CD14-positive monocyte (primary cell): ENCODE results near the gene OR14I1. TPM values are rescaled to one million over a fixed set of nuclear protein-coding genes. Genes with fewer than 3 reads are reported as not detected.
A peak's percentile ranks its signal among the peaks of the same experiment; 100 is the strongest.

Experiments
- DNase-seq, 3 donors: peaks; one replicate each; pipeline ENCODE4 v3.0.0-alpha.2; 2011 to 2022
- H2AFZ ChIP-seq: 2 replicates; pipeline ENCODE4 v1.6.0; 2012; ENCODE audit warnings: mild to moderate bottlenecking, low read depth, low read length, inconsistent platforms; ENCODE audit not compliant: insufficient read depth, poor library complexity, severe bottlenecking
- H3K27ac ChIP-seq, 2 donors: 1 replicate in 1 of 2; 2 replicates in 1 of 2; pipeline ENCODE4 v1.5.1; 2012 to 2013; ENCODE audit warnings: low read length in 2 of 2, control low read depth in 1 of 2, inconsistent platforms in 1 of 2, low read depth in 1 of 2, mild to moderate bottlenecking in 1 of 2
- H3K27me3 ChIP-seq, 2 donors: one replicate each; pipeline versions ENCODE4 v1.6.0 to v1.6.1; 2011 to 2013; ENCODE audit warnings: low read length in 2 of 2; ENCODE audit not compliant: control insufficient read depth in 2 of 2, insufficient read depth in 2 of 2
- H3K36me3 ChIP-seq, 2 donors: replicated peaks in 1 of 2; 1 replicate in 1 of 2; 2 replicates in 1 of 2; pipeline versions ENCODE4 v1.5.1 to v1.6.1; 2012 to 2013; ENCODE audit warnings: low read length in 2 of 2, control low read depth in 1 of 2, inconsistent platforms in 1 of 2, mild to moderate bottlenecking in 1 of 2; ENCODE audit not compliant: insufficient read depth in 2 of 2, control insufficient read depth in 1 of 2
- H3K4me1 ChIP-seq, 2 donors: 1 replicate in 1 of 2; 2 replicates in 1 of 2; pipeline versions ENCODE4 v1.5.1 to v1.6.1; 2012 to 2013; ENCODE audit warnings: low read length in 2 of 2, control low read depth in 1 of 2, inconsistent platforms in 1 of 2, mild to moderate bottlenecking in 1 of 2, moderate library complexity in 1 of 2; ENCODE audit not compliant: insufficient read depth in 2 of 2, control insufficient read depth in 1 of 2
- H3K4me2 ChIP-seq: replicated peaks from 2 replicates; pipeline ENCODE3; 2012; ENCODE audit warnings: low read length, moderate library complexity, mild to moderate bottlenecking; ENCODE audit not compliant: poor library complexity, severe bottlenecking; ENCODE audit errors: extremely low read depth
- H3K4me3 ChIP-seq, 3 experiments: fragments of 200-600 bp in 1 of 3; sonication (generic) in 1 of 3; replicated peaks in 1 of 3; 1 replicate in 2 of 3; 2 replicates in 1 of 3; pipeline ENCODE4 v1.5.1; 2011 to 2013; ENCODE audit warnings: low read length in 3 of 3, mild to moderate bottlenecking in 3 of 3, control low read depth in 2 of 3, low read depth in 2 of 3, inconsistent platforms in 1 of 3, moderate library complexity in 1 of 3
- H3K79me2 ChIP-seq: 2 replicates; pipeline ENCODE4 v1.6.0; 2012; ENCODE audit warnings: mild to moderate bottlenecking, control low read depth, inconsistent platforms, low read length, moderate library complexity; ENCODE audit not compliant: insufficient read depth
- H3K9ac ChIP-seq: 2 replicates; pipeline ENCODE4 v1.6.0; 2017; ENCODE audit warnings: low read length, mild to moderate bottlenecking; ENCODE audit not compliant: insufficient read depth, poor library complexity, severe bottlenecking
- H3K9me3 ChIP-seq, 2 donors: replicated peaks in 1 of 2; 1 replicate in 1 of 2; 2 replicates in 1 of 2; pipeline versions ENCODE4 v1.5.1 to v1.6.1; 2012 to 2013; ENCODE audit warnings: low read length in 2 of 2, control low read depth in 1 of 2; ENCODE audit not compliant: control insufficient read depth in 1 of 2, insufficient read depth in 1 of 2
- H4K20me1 ChIP-seq: 2 replicates; pipeline ENCODE4 v1.6.0; 2012; ENCODE audit warnings: mild to moderate bottlenecking, low read length, control low read depth, moderate library complexity; ENCODE audit not compliant: insufficient read depth
- H3K27ac Mint-ChIP-seq, 7 donors: one replicate each; pipeline ENCODE4 v1.8.0; 2020; ENCODE audit warnings: mild to moderate bottlenecking in 7 of 7, mixed read lengths in 7 of 7, moderate library complexity in 6 of 7, inconsistent platforms in 2 of 7
- H3K27me3 Mint-ChIP-seq, 3 donors: one replicate each; pipeline ENCODE4 v1.8.0; 2021 to 2022; ENCODE audit warnings: low read depth in 3 of 3, mild to moderate bottlenecking in 3 of 3, mixed read lengths in 3 of 3, moderate library complexity in 3 of 3, inconsistent platforms in 1 of 3
- H3K36me3 Mint-ChIP-seq, 2 donors: one replicate each; pipeline ENCODE4 v1.8.0; 2020; ENCODE audit warnings: mixed read lengths in 2 of 2, inconsistent platforms in 1 of 2, mild to moderate bottlenecking in 1 of 2
- H3K4me1 Mint-ChIP-seq: one replicate; pipeline ENCODE4 v1.8.0; 2020; ENCODE audit warnings: mild to moderate bottlenecking, mixed read lengths
- H3K4me3 Mint-ChIP-seq, 2 donors: one replicate each; pipeline ENCODE4 v1.8.0; 2020; ENCODE audit warnings: mild to moderate bottlenecking in 2 of 2, mixed read lengths in 2 of 2, moderate library complexity in 1 of 2
- H3K9me3 Mint-ChIP-seq, 7 donors: one replicate each; pipeline ENCODE4 v1.8.0; 2020 to 2022; ENCODE audit warnings: mixed read lengths in 7 of 7, mild to moderate bottlenecking in 6 of 7, moderate library complexity in 6 of 7, inconsistent platforms in 2 of 7
- CTCF ChIP-seq: fragments of 200-600 bp; IDR thresholded peaks from one replicate; pipeline ENCODE4 v1.8.0; 2022; ENCODE audit warnings: antibody characterized with exemption, mild to moderate bottlenecking
- WGBS: methylation state at CpG from one replicate; pipeline ENCODE4 v1.1.5; 2013; ENCODE audit warnings: missing lambda C conversion rate; ENCODE audit not compliant: insufficient coverage; 5-methylcytosine and 5-hydroxymethylcytosine counted together
- intact Hi-C, 2 donors: fragments of 100-400 bp; cut with micrococcal nuclease; formaldehyde crosslinking; loops; one replicate each; pipeline versions ENCODE4 v1.15.0 to v1.15.1; 2023
- polyA plus RNA-seq, 3 donors: library from polyadenylated mRNA; depleted of rRNA in 1 of 3; unstranded in 2 of 3; stranded (reverse) in 1 of 3; fragments of 300-500 nt in 2 of 3; fragments of >200 nt in 1 of 3; fragmentation: Illumina TruSeq in 2 of 3; gene quantifications; 1 replicate in 2 of 3; 2 replicates in 1 of 3; pipeline ENCODE4 v1.2.3, GENCODE V29; 2012 to 2021

Gene OR14I1
- polyA plus RNA-seq, 3 donors: not detected

- H3K27ac Mint-ChIP-seq: no peak overlapping the region
- Histone ChIP-seq H3K4me3 (no peak overlapping the region), H3K27ac (no peak overlapping the region), H3K36me3 (no peaks in the 10 kb centered on the region), H3K79me2 (no peaks in the 10 kb centered on the region), H3K9me3 (no peaks in the 10 kb centered on the region), H3K27me3 (no peaks in the 10 kb centered on the region), H3K9ac (no peak overlapping the region), H3K4me1 (peaks cover 11 to 22% of the 10 kb centered on the region in 2 donors), H3K4me2 (no peak overlapping the region), H4K20me1 (no peaks in the 10 kb centered on the region), H2AFZ (no peak overlapping the region)
- intact Hi-C loops: loop anchor here in 1 of 2 donors (5.0 kb wide), 1 partner anchor 104 kb away; no protein-coding TSS in a partner anchor
- DNase-seq: peak in 1 of 3 donors; percentile 31
- peak; percentile 54 for TF ChIP-seq CTCF
- H3K27me3 Mint-ChIP-seq: peaks cover 0 to 3% (median 1%) of the 10 kb centered on the region in 3 donors
- H3K36me3 Mint-ChIP-seq: no peaks in the 10 kb centered on the region
- H3K9me3 Mint-ChIP-seq: no peaks in the 10 kb centered on the region
- peaks cover 19% of the 10 kb centered on the region for H3K4me1 Mint-ChIP-seq
- H3K4me3 Mint-ChIP-seq: no peak overlapping the region
- WGBS: no CpG with 5 or more reads among the region's 2 CpGs
These were observed 1.1 kb upstream of the OR14I1 start for GRCh38 chr1:248703674-248704073.

- Mint-ChIP-seq H3K27ac (no peak overlapping the region), H3K4me3 (no peak overlapping the region), H3K36me3 (no peaks in the 10 kb centered on the region), H3K4me1 (peaks cover 9% of the 10 kb centered on the region), H3K9me3 (peaks cover 0 to 1% (median 0%) of the 10 kb centered on the region in 7 donors), H3K27me3 (peaks cover 0 to 5% (median 1%) of the 10 kb centered on the region in 3 donors)
- TF ChIP-seq CTCF: no peak
- Histone ChIP-seq H3K4me1 (peaks cover 3 to 22% of the 10 kb centered on the region in 2 donors), H3K4me3 (no peak overlapping the region), H3K27me3 (no peaks in the 10 kb centered on the region), H3K36me3 (no peaks in the 10 kb centered on the region), H4K20me1 (no peaks in the 10 kb centered on the region), H2AFZ (no peak overlapping the region), H3K9ac (no peak overlapping the region), H3K27ac (no peak overlapping the region), H3K9me3 (no peaks in the 10 kb centered on the region), H3K4me2 (no peak overlapping the region), H3K79me2 (no peaks in the 10 kb centered on the region)
- WGBS: 56% methylated on average over 1 of the region's 1 CpG
- DNase-seq: no peak
- intact Hi-C loops: no loop called here
These were observed 3.5 kb downstream of the OR14I1 start for GRCh38 chr1:248699099-248699498.
